Dendritic cell treated with granulocyte-macrophage colony-stimulating factor and Interleukin-4, amounts not matched to agents 40 ng/mL and 50 ng/mL, for 4 days (primary cell): ENCODE results near the gene TTC31.
"Not testable (repeated sequence)": the region's sequence is repeated elsewhere in the genome, so short reads cannot be mapped to it uniquely, and the experiment has no call there.

Experiments
- H3K27ac Mint-ChIP-seq: one replicate; pipeline ENCODE4 v1.8.0; 2022; ENCODE audit warnings: mild to moderate bottlenecking, mixed read lengths
- H3K27me3 Mint-ChIP-seq: one replicate; pipeline ENCODE4 v1.8.0; 2022; ENCODE audit warnings: mild to moderate bottlenecking, mixed read lengths
- H3K36me3 Mint-ChIP-seq: one replicate; pipeline ENCODE4 v1.8.0; 2022; ENCODE audit warnings: low read depth, mixed read lengths
- H3K4me1 Mint-ChIP-seq: one replicate; pipeline ENCODE4 v1.8.0; 2022; ENCODE audit warnings: low read depth, mixed read lengths
- H3K4me3 Mint-ChIP-seq: one replicate; pipeline ENCODE4 v1.8.0; 2022; ENCODE audit warnings: mild to moderate bottlenecking, moderate library complexity, mixed read lengths
- H3K9me3 Mint-ChIP-seq: one replicate; pipeline ENCODE4 v1.8.0; 2022; ENCODE audit warnings: mixed read lengths
- intact Hi-C: fragments of 100-400 bp; cut with micrococcal nuclease; formaldehyde crosslinking; loops from one replicate; pipeline ENCODE4 v1.15.0; 2022

The TTC31 gene

DNA sequence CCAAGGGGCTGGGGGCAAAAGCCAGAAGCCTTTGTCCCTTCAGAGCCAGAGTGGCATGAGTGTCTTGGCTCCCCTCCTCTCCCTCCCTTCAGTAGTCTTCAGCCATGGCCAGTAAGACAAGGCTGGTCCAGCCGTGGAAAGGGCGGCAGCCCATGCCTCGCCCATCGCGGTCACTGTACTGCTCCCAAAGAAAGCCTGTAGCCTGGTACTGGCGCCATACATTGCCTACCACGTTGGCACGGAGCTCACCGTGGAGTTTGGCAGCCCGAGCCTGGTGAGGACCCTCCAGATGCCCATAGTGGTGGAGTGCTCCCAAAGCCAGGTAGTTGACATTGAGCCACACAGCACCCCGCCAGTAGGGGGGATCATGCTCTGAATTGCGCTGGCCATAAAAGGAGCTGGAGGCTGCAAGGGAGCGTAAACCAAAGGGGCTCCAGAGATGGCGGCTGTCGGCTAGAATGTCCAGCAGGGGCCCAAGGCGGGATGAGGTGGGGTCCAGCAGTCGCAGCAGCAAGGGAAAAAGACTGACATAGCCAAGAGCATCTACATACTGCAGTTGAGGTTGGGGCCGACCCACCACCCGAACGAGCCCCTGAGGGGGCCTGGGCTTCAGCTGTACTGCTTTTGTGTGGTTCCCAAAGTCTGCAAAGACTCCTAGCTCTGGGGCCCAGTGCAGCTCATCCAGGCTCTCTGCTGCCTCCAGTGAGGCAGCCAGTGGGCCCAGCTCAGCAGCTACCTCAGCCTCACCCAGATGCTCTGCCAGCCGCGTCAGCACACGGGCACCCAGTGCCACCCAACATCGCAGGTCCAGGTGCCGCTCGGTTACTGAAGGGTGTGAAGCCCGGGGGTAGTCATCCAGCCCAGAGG is 21.5 kb upstream of the TTC31 start:
- intact Hi-C loops: no loop called here
- Mint-ChIP-seq H3K9me3 (no peaks in the 10 kb centered on the region), H3K4me3 (no peak overlapping the region), H3K36me3 (peaks cover 71% of the 10 kb centered on the region), H3K27me3 (no peaks in the 10 kb centered on the region), H3K4me1 (peaks cover 52% of the 10 kb centered on the region), H3K27ac (no peak overlapping the region)

DNA sequence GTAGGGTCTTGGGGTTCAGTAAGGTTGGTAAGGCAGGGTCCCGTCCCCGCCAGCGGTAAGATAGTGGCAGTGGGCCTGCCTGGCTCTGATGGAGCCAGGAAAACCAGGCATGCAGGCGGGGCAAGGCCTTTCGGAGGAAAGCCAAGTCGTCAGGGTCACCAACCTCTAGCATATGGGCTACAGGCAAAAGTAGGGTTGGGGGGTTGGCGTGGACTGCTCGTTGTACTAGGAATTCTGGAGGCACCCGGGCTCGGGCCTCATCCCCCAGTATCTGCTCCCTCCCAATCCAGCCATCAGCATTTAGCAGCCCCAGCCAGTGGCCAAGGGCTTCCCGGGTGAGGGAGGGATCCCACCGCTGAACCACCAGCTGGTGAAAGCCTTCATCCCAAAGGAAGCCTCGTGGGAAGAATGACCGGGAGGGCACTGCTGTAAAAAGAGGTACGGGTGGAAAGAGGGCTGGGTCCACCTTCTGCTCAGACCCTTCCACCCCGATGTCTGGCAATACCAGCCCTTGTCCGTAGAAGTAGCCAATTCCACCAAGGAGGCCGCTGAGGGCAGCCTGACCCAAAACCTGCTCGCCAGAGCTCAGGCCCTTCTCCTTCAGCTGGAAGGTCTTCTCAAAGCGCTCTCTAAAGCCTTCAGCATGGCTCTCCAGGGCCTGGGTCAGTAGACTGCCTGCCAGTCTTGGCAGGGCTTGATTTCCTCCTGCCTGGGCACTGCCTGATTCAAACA is 20.7 kb upstream of the TTC31 start:
- H3K4me3 Mint-ChIP-seq: no peak overlapping the region
- H3K27ac Mint-ChIP-seq: no peak overlapping the region
- intact Hi-C loops: no loop called here
- no peaks in the 10 kb centered on the region for H3K9me3 Mint-ChIP-seq
- H3K27me3 Mint-ChIP-seq: no peaks in the 10 kb centered on the region
- H3K36me3 Mint-ChIP-seq: peaks cover 63% of the 10 kb centered on the region
- peaks cover 44% of the 10 kb centered on the region for H3K4me1 Mint-ChIP-seq

DNA sequence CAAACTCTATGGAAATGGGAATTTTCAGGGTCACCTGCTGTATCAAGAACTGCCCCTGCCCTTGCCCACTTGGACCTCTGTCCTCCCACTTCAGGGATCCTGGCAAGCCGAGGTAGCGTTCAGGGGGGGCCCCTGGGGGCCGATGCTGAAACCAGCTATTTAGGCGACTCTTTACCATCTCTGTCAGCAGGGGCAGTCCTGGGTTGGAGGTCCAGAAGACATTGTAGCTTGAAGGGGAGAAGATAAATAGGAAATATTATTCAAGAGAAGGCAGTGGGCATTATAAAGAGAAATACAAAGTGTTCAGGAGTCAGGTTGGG is 20.1 kb upstream of the TTC31 start:
- H3K9me3 Mint-ChIP-seq: no peaks in the 10 kb centered on the region
- peaks cover 39% of the 10 kb centered on the region for H3K4me1 Mint-ChIP-seq
- intact Hi-C loops: no loop called here
- no peaks in the 10 kb centered on the region for H3K27me3 Mint-ChIP-seq
- no peak overlapping the region for H3K27ac Mint-ChIP-seq
- peaks cover 58% of the 10 kb centered on the region for H3K36me3 Mint-ChIP-seq
- H3K4me3 Mint-ChIP-seq: no peak overlapping the region

DNA sequence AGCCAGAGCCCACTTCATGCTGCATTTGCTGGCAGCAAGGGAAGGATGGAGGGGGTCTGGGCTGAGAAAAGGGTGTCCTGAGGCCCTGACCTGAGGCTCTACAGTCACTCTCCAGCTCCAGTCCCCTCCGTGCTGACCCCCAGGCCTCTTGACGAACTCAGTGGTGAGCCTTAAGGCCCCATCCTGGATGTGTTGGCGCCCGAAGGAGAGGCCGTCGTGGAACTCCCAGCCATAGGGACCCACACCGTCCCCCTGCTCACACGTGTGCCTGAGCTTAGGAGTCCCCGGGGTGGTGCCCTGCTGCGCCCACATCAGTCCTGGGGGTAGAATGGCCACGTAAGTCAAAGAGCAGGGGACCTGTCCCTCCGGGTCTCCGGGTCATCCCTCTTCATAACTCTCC is 18.5 kb upstream of the TTC31 start:
- Mint-ChIP-seq H3K9me3 (no peaks in the 10 kb centered on the region), H3K27me3 (no peaks in the 10 kb centered on the region), H3K36me3 (peaks cover 48% of the 10 kb centered on the region), H3K27ac (peak overlapping the region; percentile 98), H3K4me1 (peaks cover 29% of the 10 kb centered on the region), H3K4me3 (peak overlapping the region; percentile 98)
- intact Hi-C loops: no loop called here

DNA sequence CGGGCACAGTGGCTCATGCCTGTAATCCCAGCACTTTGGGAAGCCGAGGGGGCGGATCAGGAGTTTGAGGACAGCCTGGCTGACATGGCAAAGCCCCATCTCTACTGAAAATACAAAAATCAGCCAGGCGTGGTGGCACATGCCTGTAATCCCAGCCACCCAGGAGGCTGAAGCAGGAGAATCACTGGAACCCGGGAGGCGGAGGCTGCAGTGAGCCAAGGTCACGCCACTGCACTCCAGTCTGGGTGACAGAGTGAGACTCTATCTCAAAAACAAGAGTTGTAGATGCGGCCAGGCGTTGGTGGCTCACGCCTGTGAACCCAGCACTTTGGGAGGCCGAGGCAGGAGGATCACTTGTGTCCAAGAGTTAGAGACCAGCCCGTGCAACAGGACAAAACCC is 12.1 kb upstream of the TTC31 start:
- H3K9me3 Mint-ChIP-seq, intact Hi-C loops, H3K4me3 Mint-ChIP-seq, H3K27me3 Mint-ChIP-seq: not testable (repeated sequence)
- Mint-ChIP-seq H3K36me3 (peaks cover 41% of the 10 kb centered on the region), H3K4me1 (peaks cover 29% of the 10 kb centered on the region), H3K27ac (peak overlapping the region; percentile 97)

DNA sequence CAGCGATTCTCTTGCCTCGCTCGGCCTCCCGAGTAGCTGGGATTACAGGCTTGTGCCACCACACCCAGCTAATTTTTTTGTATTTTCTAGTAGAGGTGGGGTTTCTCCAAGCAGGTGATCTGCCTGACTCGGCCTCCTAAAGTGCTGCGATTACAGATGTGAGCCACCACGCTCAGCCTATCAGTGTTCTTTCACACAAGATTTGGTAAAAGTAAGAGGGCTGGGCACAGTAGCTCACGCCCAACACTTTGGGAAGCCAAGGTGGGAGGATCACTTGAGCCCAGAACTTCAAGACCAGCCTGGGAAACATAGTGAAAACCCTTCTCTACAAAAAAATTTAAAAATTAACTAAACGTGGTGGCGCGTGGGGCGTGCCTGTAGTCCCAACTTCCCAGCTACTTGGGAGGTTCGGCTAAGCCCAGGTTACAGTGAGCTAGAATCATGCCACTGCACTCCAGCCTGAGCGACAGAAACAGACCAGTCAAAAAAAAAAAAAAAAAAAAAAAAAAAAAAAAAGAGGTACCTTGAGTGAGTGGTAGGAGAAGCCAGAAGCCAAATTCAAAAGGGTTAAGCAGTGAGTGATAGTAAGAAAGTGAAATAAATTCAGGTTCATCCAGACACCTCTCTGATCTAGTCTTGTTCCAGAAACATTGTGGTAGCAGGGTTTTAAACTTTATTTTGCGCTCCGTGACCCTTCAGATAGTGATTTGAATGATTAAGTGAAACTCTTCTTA is 11.4 kb upstream of the TTC31 start:
- intact Hi-C loops: loop anchor here (1.0 kb wide), 2 partner anchors 11 to 13 kb away; partner anchors contain the start of genes CCDC142 and WBP1
- Mint-ChIP-seq H3K9me3 (no peaks in the 10 kb centered on the region), H3K27ac (peak overlapping the region; percentile 97), H3K4me1 (peaks cover 29% of the 10 kb centered on the region), H3K27me3 (no peaks in the 10 kb centered on the region), H3K4me3 (peak overlapping the region; percentile 96), H3K36me3 (peaks cover 44% of the 10 kb centered on the region)

DNA sequence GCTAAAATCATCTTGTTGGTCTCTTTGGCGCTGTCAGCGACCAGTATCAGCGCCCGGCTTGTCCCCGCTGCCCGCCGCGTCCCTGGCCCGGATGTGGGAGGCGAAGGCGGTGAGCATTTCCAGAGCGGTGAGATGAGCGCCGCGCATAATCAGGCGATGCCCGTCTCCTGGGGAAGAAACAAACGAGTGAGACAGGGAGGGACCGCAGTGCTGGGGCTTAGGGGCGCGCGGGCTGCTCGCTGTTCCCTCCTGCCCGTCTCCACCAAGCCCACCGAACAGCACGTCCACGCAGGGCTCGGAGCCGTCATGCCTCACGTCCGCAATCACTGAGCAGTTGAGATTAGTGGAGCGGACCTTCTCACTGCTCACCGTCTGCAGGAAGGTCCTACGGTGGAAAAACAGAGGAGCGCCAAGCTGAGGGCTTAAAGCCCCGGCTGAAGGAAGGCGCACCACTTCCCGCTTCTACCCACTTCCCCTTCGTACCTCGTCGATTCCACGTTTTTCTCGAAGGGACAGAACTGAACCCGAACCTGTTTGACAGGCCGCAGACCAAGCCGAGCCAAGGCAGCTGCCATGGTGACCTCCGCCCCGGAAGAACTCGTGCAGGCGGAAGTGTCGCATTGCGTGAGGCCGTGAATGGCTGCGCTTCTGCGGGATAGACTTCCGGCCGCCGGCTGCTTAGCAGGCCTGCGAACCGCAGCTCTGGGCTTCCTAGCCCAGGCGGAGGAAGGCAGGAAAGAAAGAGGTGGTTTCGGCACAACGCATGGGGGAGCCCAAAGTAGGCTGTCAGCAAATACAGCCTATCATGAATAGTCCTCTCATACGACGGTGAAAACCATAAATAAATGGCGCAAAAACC is 10.6 kb upstream of the TTC31 start, which contains the start of gene MRPL53:
Gene MRPL53, minus strand, starts transcription at position 595 of the 859 bp plus-strand sequence. Its CDS starts 20 bp downstream, at position 575.
- intact Hi-C loops: loop anchor here (1.0 kb wide), 2 partner anchors 10 to 14 kb away; partner anchors contain the start of genes CCDC142 and WBP1
- Mint-ChIP-seq H3K9me3 (no peaks in the 10 kb centered on the region), H3K4me1 (peaks cover 37% of the 10 kb centered on the region), H3K4me3 (peak within 1 kb of the TSS; percentile 96), H3K27me3 (no peaks in the 10 kb centered on the region), H3K27ac (peak within 1 kb of the TSS; percentile 97), H3K36me3 (peaks cover 46% of the 10 kb centered on the region)

DNA sequence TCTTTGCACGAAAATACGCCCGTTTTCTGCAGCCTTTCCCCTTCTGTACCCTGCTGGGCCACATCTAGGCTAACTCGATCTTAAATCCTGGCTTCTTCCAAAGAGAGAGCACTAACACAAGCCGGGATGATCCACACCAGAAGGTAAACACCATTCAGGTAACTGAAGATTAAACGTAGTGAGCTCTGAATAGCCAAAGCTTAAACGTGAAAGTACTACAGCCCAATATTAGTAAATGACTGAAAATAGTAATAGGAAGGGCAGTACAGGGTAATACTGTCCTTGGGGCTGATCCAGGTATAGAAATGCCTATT is 10.0 kb upstream of the TTC31 start:
- peak overlapping the region; percentile 97 for H3K27ac Mint-ChIP-seq
- H3K4me3 Mint-ChIP-seq: peak overlapping the region; percentile 96
- no peaks in the 10 kb centered on the region for H3K27me3 Mint-ChIP-seq
- no peaks in the 10 kb centered on the region for H3K9me3 Mint-ChIP-seq
- H3K4me1 Mint-ChIP-seq: peaks cover 43% of the 10 kb centered on the region
- H3K36me3 Mint-ChIP-seq: peaks cover 52% of the 10 kb centered on the region
- intact Hi-C loops: loop anchor here (1.0 kb wide), 2 partner anchors 9 to 15 kb away; partner anchors contain the start of genes CCDC142 and WBP1

DNA sequence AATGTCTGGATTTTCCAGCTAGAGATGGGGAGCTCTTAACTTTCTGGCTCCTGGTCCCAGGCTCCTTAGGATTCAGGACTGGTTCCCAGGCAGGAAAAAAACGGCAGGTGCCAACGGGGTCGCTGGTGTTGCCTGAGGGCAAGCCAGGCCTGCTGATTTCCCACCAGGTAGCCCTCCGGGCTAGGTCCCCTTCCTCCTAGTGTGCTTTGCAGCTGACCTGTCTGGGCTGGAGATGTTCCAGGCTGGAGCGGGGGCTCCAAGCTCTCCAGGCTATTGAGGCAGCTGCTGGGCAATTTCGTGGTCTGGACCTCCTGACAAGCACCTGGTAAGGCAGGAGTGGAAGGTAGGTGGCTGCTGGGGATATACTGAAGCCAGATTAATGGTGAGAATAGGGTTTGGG is 8.4 kb upstream of the TTC31 start:
- intact Hi-C loops: no loop called here
- Mint-ChIP-seq H3K4me1 (peaks cover 49% of the 10 kb centered on the region), H3K9me3 (no peaks in the 10 kb centered on the region), H3K4me3 (no peak overlapping the region), H3K36me3 (peaks cover 64% of the 10 kb centered on the region), H3K27me3 (no peaks in the 10 kb centered on the region), H3K27ac (peak overlapping the region; percentile 50)

DNA sequence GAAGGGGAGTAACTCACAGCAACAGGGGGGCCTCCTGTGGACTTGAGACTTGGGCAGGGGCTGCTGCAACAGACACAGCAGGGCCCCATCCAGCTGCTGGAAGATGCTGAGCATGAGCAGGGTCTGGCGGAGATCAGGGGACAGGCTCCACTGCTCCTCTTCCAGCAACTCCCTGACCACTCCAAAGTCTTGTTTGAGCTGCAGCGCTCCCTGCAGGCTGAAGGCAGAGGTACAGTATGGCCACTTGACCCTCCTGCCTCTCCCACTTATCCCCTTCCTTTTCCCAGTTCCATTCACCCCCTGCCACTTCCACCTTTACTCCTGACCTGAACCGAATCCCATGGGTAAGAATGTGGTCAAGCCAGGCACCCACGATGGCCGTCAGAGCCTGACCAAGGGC is 8.0 kb upstream of the TTC31 start:
- Mint-ChIP-seq H3K4me1 (peaks cover 49% of the 10 kb centered on the region), H3K27ac (peak overlapping the region; percentile 50), H3K4me3 (no peak overlapping the region), H3K27me3 (no peaks in the 10 kb centered on the region), H3K9me3 (no peaks in the 10 kb centered on the region), H3K36me3 (peaks cover 65% of the 10 kb centered on the region)
- intact Hi-C loops: no loop called here

DNA sequence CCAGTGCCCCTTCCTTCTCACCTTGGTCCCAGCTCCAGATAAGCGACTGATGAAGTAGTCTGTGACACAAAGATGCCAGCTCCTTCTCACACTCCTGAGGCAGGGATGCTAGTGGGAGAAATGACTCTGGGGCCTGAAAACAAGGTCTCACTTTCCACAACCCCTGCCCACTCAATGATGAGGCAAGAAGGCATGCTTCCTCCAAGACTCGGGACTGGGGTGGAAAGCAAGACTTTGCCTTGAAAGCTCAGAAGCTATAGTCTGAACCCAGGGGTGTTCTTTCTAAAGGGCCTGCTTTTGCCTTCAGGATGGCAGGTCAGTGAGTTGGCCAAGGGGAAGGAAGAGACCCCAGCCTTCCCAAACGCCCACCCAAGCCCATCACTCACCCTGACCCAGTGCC is 1.4 kb upstream of the TTC31 start:
- H3K9me3 Mint-ChIP-seq: no peaks in the 10 kb centered on the region
- peaks cover 57% of the 10 kb centered on the region for H3K4me1 Mint-ChIP-seq
- H3K27me3 Mint-ChIP-seq: no peaks in the 10 kb centered on the region
- intact Hi-C loops: no loop called here
- peaks cover 70% of the 10 kb centered on the region for H3K36me3 Mint-ChIP-seq
- peak overlapping the region; percentile 97 for H3K4me3 Mint-ChIP-seq
- H3K27ac Mint-ChIP-seq: peak overlapping the region; percentile 89

DNA sequence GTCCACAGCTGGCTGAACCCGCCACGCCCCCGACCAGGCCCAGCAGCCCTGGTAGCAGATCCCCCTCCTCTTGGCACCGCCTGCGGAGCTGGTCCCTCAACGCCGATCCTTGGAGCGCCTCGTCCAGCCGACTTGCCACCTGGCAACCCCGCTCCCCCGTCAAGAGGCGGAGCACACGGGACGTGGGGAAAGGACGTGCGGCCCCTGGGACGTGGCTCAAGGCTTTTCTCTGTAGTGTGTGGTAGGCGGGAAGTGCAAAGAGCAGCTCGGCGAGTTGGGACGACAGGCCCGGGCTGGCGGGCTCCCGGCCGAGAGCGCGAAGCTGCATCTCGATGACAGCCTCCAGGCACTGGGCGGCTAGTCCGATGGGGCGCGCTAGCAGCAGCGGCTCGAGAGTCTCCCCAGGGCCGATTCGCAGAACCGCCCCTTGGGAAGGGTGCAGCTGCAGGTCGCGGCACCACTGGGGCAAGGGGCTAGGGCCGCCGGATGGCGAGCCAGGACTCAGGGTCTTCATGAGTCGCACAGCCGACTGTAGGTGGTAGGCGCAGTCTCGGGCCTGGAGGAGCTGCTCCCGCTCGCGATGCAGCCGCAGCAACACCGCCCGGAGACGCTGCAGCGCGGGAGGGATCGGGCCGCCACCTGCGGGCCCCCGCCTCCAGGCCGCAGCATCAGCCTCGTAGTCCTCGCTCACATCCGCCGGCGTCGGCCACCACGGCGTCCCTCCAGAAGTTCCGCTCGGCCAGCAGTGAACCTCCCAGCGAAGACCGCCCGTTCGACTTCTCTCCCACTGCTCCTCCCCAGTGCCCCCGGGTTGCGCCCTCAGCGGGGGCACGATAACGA is 700 bp upstream of the TTC31 start:
- peaks cover 77% of the 10 kb centered on the region for H3K36me3 Mint-ChIP-seq
- peaks cover 57% of the 10 kb centered on the region for H3K4me1 Mint-ChIP-seq
- no peaks in the 10 kb centered on the region for H3K27me3 Mint-ChIP-seq
- H3K4me3 Mint-ChIP-seq: peak overlapping the region; percentile 97
- no peaks in the 10 kb centered on the region for H3K9me3 Mint-ChIP-seq
- H3K27ac Mint-ChIP-seq: peak overlapping the region; percentile 89
- intact Hi-C loops: loop anchor here (1.0 to 2.0 kb wide), 2 partner anchors 10 to 73 kb away; partner anchors contain the start of genes DOK1 and MRPL53
